ENCODE results near the gene TBC1D22B. TPM values are rescaled to one million over a fixed set of nuclear protein-coding genes. Genes with fewer than 3 reads are reported as not detected.

Gene TBC1D22B
- total RNA-seq, 2 experiments from 2014 or later: 12.1 to 12.3 TPM

DNA sequence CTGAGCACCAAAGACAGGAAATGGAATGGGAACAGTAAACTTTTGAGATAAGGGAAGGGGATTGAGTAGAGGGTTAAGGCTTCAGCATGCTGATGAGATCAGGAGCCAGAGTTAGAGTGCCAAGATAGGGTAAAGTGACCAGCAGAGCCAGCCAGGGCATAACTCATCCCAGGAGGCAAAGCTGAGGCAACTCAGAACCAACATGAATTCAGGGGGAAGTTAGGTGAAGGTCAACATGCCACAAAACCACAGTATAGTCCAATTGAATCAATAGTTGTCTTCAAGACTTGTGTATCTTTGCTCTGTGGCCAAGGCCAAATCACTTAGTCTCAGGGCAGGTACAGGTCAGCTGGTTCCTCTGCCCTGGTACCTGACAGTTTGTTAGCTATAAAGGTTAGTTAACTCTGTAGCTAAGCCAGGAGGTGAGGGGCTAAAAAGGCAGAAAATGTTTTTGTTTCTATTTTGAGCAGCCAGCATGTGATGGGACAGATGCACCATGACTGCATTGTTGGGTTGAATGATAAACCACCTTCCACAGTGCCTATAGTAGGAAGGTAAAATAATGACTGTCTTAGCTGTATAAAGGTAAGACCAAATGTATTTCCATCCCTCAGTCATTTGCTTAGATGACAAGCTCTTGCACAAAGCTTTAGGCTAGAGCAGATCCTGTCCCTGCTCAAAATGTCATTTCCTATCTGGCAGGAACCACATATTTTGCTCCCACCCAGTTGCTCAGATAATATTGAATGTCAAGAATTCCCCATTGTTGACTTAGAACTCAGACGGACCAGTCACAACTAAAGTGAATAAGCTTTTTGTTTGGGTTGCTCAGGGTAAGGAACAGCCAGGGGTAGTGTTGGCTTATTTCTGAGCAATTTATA is 112.0 kb downstream of the TBC1D22B start:
- ATAC-seq: no peak
- POLR2A ChIA-PET: interaction anchor here (1.1 kb wide), 1 partner anchor 63 kb away, joined by 4 read pairs; the partner anchor contains the start of gene CMTR1
- TF ChIP-seq, protein P1, sequence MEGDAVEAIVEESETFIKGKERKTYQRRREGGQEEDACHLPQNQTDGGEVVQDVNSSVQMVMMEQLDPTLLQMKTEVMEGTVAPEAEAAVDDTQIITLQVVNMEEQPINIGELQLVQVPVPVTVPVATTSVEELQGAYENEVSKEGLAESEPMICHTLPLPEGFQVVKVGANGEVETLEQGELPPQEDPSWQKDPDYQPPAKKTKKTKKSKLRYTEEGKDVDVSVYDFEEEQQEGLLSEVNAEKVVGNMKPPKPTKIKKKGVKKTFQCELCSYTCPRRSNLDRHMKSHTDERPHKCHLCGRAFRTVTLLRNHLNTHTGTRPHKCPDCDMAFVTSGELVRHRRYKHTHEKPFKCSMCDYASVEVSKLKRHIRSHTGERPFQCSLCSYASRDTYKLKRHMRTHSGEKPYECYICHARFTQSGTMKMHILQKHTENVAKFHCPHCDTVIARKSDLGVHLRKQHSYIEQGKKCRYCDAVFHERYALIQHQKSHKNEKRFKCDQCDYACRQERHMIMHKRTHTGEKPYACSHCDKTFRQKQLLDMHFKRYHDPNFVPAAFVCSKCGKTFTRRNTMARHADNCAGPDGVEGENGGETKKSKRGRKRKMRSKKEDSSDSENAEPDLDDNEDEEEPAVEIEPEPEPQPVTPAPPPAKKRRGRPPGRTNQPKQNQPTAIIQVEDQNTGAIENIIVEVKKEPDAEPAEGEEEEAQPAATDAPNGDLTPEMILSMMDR (IDR thresholded peaks at IDR 0.05): no peak
- Mint-ChIP-seq H3K36me3 (ENCODE audit: low read depth) (peaks cover 9% of the 10 kb centered on the region), H3K27me3 (no peaks in the 10 kb centered on the region), H3K4me1 (ENCODE audit: low read depth) (peaks cover 5% of the 10 kb centered on the region), H3K27ac (peak overlapping the region; percentile 44), H3K4me3 (no peak overlapping the region), H3K9me3 (no peaks in the 10 kb centered on the region)
- intact Hi-C loops (cut with micrococcal nuclease): no loop called here
- CTCF ChIA-PET: interaction anchor here (0.6 to 1.1 kb wide), 3 partner anchors 9 to 322 kb away, joined by 3 read pairs; no protein-coding TSS in a partner anchor
- no peak for DNase-seq

DNA sequence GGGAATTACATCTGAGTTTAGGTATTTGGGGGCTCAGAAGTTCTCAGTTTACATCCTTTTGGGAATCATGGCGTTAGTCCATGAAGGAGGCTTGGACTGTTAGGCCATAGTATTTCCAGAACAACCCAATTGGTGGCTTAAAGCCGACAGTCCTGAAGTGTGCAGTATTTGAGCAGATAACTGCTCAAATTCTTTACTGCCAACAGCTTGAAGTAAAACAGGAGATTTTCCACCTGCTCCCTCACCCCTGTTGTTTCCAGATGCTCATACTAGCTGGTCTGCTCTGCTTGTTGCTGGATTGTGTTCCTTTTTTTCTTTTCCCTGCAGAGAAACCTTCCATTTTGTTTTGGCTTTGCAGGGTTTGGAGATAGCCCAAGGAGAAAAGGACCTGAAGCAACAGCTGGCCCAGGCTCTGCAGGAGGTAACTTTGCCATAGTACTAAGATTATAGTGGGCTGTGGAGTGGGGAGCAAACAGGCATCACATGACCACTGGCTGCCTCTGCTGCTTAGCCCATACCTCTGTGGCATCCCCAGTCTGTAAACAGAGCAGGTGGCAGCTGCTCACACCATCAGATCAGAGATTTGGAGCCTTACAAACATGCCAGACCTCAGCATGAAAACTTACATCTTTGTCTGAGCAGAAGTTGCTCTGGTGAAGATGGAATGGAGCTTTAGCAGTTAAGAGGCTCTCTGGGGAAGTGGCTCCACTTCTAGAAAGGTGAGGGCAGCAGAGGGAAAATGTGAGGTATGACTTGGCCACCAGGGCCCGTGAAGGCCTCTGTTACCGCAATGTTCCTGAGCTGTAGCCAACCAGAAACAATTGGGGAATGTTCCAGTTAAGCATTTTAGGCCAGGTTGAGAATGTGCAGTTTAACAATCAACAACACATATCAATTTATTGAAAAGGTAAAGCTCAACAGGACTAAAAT is 113.8 kb downstream of the TBC1D22B start:
- POLR2A ChIA-PET: interaction anchor here (1.0 to 1.3 kb wide), 3 partner anchors 9 to 61 kb away, joined by 3 to 5 read pairs (median 3); partner anchors contain the start of gene CMTR1
- H3K36me3 Mint-ChIP-seq (ENCODE audit: low read depth): peaks cover 14% of the 10 kb centered on the region

DNA sequence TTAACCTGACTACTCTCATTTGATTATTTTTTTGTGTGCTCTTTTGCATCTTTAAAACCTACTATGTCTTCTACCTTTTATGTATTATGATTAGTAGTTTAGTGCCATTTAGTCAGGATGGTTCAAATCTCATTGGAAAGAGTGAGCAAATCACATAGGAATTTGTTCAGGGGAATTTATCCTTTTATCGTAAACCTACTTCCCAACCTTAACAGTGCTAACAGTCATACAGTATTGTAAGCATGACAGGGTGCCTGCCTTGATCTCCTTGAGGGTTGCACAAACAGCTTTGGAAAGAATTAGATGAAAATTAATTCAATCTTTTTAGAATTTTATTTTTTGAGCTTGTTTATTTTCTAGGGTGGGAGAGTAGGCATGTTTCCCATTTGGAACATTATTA is 114.5 kb downstream of the TBC1D22B start:
- DNase-seq: no peak
- TF ChIP-seq, protein P1 (IDR thresholded peaks at IDR 0.05): no peak
- no peaks in the 10 kb centered on the region for H3K9me3 Mint-ChIP-seq
- H3K27me3 Mint-ChIP-seq: no peaks in the 10 kb centered on the region
- H3K4me1 Mint-ChIP-seq (ENCODE audit: low read depth): peaks cover 5% of the 10 kb centered on the region
- ATAC-seq: no peak
- ChIA-PET POLR2A (interaction anchor here (1.0 to 1.3 kb wide), 3 partner anchors 10 to 61 kb away, joined by 3 to 5 read pairs (median 3); partner anchors contain the start of gene CMTR1), CTCF (interaction anchor here (1.0 to 2.1 kb wide), 3 partner anchors 10 to 11 kb away, joined by 3 to 8 read pairs (median 5); no protein-coding TSS in a partner anchor)
- H3K36me3 Mint-ChIP-seq (ENCODE audit: low read depth): peaks cover 14% of the 10 kb centered on the region
- intact Hi-C loops (cut with micrococcal nuclease): no loop called here
- H3K4me3 Mint-ChIP-seq: no peak overlapping the region
- H3K27ac Mint-ChIP-seq: no peak overlapping the region

More for the DNA sequence above, 113.8 kb downstream of the TBC1D22B start:
- CTCF ChIA-PET: interaction anchor here (0.6 to 2.1 kb wide), 5 partner anchors 9 to 670 kb away, joined by 3 to 8 read pairs (median 4); no protein-coding TSS in a partner anchor
- no peak overlapping the region for H3K27ac Mint-ChIP-seq
- H3K9me3 Mint-ChIP-seq: no peaks in the 10 kb centered on the region
- ATAC-seq (no peak), DNase-seq (no peak)
- TF ChIP-seq, protein P1 (IDR thresholded peaks at IDR 0.05): no peak
- intact Hi-C loops (cut with micrococcal nuclease): no loop called here
- no peak overlapping the region for H3K4me3 Mint-ChIP-seq
- peaks cover 5% of the 10 kb centered on the region for H3K4me1 Mint-ChIP-seq (ENCODE audit: low read depth)
- H3K27me3 Mint-ChIP-seq: no peaks in the 10 kb centered on the region

DNA sequence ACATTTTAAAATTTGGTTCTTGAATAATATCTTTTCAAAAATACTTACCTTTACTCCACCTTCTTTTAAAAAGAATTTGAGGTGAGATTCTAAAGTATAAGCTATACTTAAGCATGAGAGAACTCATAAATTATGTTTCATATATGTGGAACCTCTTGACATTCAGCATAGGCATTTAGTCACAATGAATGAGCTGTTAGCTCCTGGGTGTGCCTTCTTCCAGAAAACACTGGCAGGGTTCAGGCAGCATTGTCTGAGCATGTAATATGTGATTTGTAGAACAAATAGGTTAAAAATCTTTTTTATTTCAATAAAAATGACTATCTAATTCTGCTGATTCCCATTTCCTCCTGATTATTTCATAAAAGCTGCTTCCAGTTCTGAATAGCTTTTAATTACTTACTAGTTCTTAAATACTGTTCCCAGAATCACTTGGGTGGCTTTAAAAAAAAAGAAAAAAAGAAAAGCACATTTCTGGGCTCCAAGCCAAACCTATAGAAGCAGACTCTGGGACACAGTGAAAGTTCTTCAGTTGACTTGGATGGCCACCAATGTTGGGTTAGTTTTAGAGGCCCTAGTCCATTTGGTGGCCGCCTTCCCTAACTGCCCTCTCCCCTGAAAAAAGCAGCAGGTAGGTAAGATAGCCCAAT is 116.4 kb downstream of the TBC1D22B start:
- POLR2A ChIA-PET: interaction anchor here (0.6 kb wide), 1 partner anchor 62 kb away, joined by 3 read pairs; no protein-coding TSS in a partner anchor
- CTCF ChIA-PET: interaction anchor here (2.1 kb wide), 1 partner anchor 9 kb away, joined by 7 read pairs; no protein-coding TSS in a partner anchor

More for the DNA sequence above, 116.4 kb downstream of the TBC1D22B start:
- Mint-ChIP-seq H3K4me1 (ENCODE audit: low read depth) (peaks cover 6% of the 10 kb centered on the region), H3K27ac (no peak overlapping the region), H3K9me3 (no peaks in the 10 kb centered on the region), H3K36me3 (ENCODE audit: low read depth) (peaks cover 20% of the 10 kb centered on the region), H3K27me3 (no peaks in the 10 kb centered on the region), H3K4me3 (no peak overlapping the region)
- intact Hi-C loops (cut with micrococcal nuclease): no loop called here
- ATAC-seq (no peak), DNase-seq (no peak)
- TF ChIP-seq, protein P1 (IDR thresholded peaks at IDR 0.05): no peak
